Fibroblast of lung (primary cell): ENCODE data around the gene CCL17. TPM values are rescaled to one million over a fixed set of nuclear protein-coding genes. Genes with fewer than 3 reads are reported as not detected.

Experiments used
- DNase-seq, 2 donors: peaks; one replicate each; pipeline versions ENCODE4 v3.0.0 to v3.0.0-alpha.2; 2010; ENCODE audit warnings: low read depth in 2 of 2
- H2AFZ ChIP-seq: 2 replicates; pipeline ENCODE4 v1.5.1; 2012; ENCODE audit warnings: low read length, control low read depth, inconsistent platforms
- H3K27ac ChIP-seq: 2 replicates; pipeline ENCODE4 v1.5.1; 2011; ENCODE audit warnings: low read length, control low read depth; ENCODE audit not compliant: insufficient read depth
- H3K27me3 ChIP-seq: 2 replicates; pipeline ENCODE4 v1.5.1; 2011; ENCODE audit warnings: mild to moderate bottlenecking, low read length; ENCODE audit not compliant: control insufficient read depth, insufficient read depth
- H3K36me3 ChIP-seq: 2 replicates; pipeline ENCODE4 v1.5.1; 2011; ENCODE audit warnings: low read length; ENCODE audit not compliant: control insufficient read depth, insufficient read depth
- H3K4me1 ChIP-seq: 2 replicates; pipeline ENCODE4 v1.5.1; 2011; ENCODE audit warnings: low read length; ENCODE audit not compliant: control insufficient read depth, insufficient read depth; ENCODE audit errors: extremely low read depth
- H3K4me2 ChIP-seq: 2 replicates; pipeline ENCODE4 v1.5.1; 2011; ENCODE audit warnings: low read length, control low read depth; ENCODE audit not compliant: insufficient read depth; ENCODE audit errors: extremely low read depth
- H3K4me3 ChIP-seq, 4 experiments: fragments of 200-600 bp in 1 of 4; sonication (generic) in 1 of 4; replicated peaks in 1 of 4; 2 replicates each; pipeline ENCODE4 v1.5.1; 2011 to 2016; ENCODE audit warnings: low read length in 4 of 4, low read depth in 3 of 4, mild to moderate bottlenecking in 3 of 4, control low read depth in 2 of 4, inconsistent platforms in 1 of 4, mixed read lengths in 1 of 4; ENCODE audit not compliant: insufficient read depth in 1 of 4; ENCODE audit errors: control extremely low read depth in 1 of 4
- H3K79me2 ChIP-seq: 2 replicates; pipeline ENCODE4 v1.5.1; 2012; ENCODE audit warnings: mild to moderate bottlenecking, low read length, inconsistent platforms; ENCODE audit not compliant: control insufficient read depth, insufficient read depth
- H3K9ac ChIP-seq: 2 replicates; pipeline ENCODE4 v1.5.1; 2011; ENCODE audit warnings: mild to moderate bottlenecking, low read length, control low read depth; ENCODE audit not compliant: insufficient read depth
- H3K9me3 ChIP-seq: 2 replicates; pipeline ENCODE4 v1.5.1; 2012; ENCODE audit warnings: low read depth, low read length; ENCODE audit not compliant: control insufficient read depth, insufficient read depth
- H4K20me1 ChIP-seq: 2 replicates; pipeline ENCODE4 v1.5.1; 2011; ENCODE audit warnings: low read length; ENCODE audit not compliant: control insufficient read depth, insufficient read depth; ENCODE audit errors: extremely low read depth
- CTCF ChIP-seq, 2 donors: IDR thresholded peaks in 1 of 2; conservative IDR thresholded peaks in 1 of 2; 1 replicate in 1 of 2; 2 replicates in 1 of 2; pipeline ENCODE4 v1.5.1; 2011 to 2012; ENCODE audit warnings: low read length in 2 of 2, control low read depth in 1 of 2, inconsistent platforms in 1 of 2, low read depth in 1 of 2, mild to moderate bottlenecking in 1 of 2
- EZH2 ChIP-seq: IDR thresholded peaks from 2 replicates; pipeline ENCODE4 v1.5.1; 2012; ENCODE audit warnings: low read length, control low read depth, mild to moderate bottlenecking; ENCODE audit errors: missing control alignments
- polyA plus RNA-seq, 2 donors: library from polyadenylated mRNA; depleted of rRNA in 1 of 2; stranded (reverse) in 1 of 2; unstranded in 1 of 2; fragments of >200 nt; gene quantifications; 2 replicates each; pipeline ENCODE4 v1.2.1, GENCODE V29; 2011 to 2012; ENCODE audit warnings: missing spikeins in 1 of 2
- total RNA-seq: library from RNA; depleted of rRNA; stranded (reverse); fragments of >200 nt; gene quantifications from 2 replicates; pipeline ENCODE4 v1.2.1, GENCODE V29; 2014

The CCL17 gene
- total and polyA plus RNA-seq, 2 donors (not counting 1 experiment from before 2014, with no cell fraction given) = not detected

- peak overlapping the region; percentile 97 for H3K4me2 ChIP-seq
- TF ChIP-seq EZH2 = no peak
- TF ChIP-seq CTCF (conservative IDR thresholded peaks at IDR 0.05 in 1 of 2, IDR thresholded peaks at IDR 0.05 in 1 of 2; ENCODE audit: low read depth in 1 of 2, low read length in 2 of 2) = no peak
- peak overlapping the region; percentile 81 for H3K9ac ChIP-seq
- DNase-seq = peak in 1 of 2 donors; percentile 11
- peaks cover 24% of the 10 kb centered on the region for H3K79me2 ChIP-seq
- peak overlapping the region; percentile 74 to 93 (median 84) for H3K4me3 ChIP-seq
- H3K27ac ChIP-seq = peak overlapping the region; percentile 76
- no peaks in the 10 kb centered on the region for H3K27me3 ChIP-seq
- peaks cover 5% of the 10 kb centered on the region for H3K36me3 ChIP-seq
- no peaks in the 10 kb centered on the region for H4K20me1 ChIP-seq
- no peaks in the 10 kb centered on the region for H3K9me3 ChIP-seq
- no peaks in the 10 kb centered on the region for H3K4me1 ChIP-seq
- H2AFZ ChIP-seq = no peak overlapping the region
These were observed 58.4 kb downstream of the CCL17 start for GRCh38 chr16:57462978-57463362.

- no peak for DNase-seq
- TF ChIP-seq EZH2 = no peak
- TF ChIP-seq CTCF (conservative IDR thresholded peaks at IDR 0.05 in 1 of 2, IDR thresholded peaks at IDR 0.05 in 1 of 2; ENCODE audit: low read depth in 1 of 2, low read length in 2 of 2) = no peak
- no peak overlapping the region for H3K4me2 ChIP-seq
- H3K9ac ChIP-seq = no peak overlapping the region
- no peaks in the 10 kb centered on the region for H3K9me3 ChIP-seq
- H3K79me2 ChIP-seq = peaks cover 24% of the 10 kb centered on the region
- H4K20me1 ChIP-seq = no peaks in the 10 kb centered on the region
- no peak overlapping the region for H2AFZ ChIP-seq
- H3K4me1 ChIP-seq = no peaks in the 10 kb centered on the region
- H3K27ac ChIP-seq = no peak overlapping the region
- H3K27me3 ChIP-seq = no peaks in the 10 kb centered on the region
- no peak overlapping the region for H3K4me3 ChIP-seq
- H3K36me3 ChIP-seq = peaks cover 9% of the 10 kb centered on the region
These were observed 60.0 kb downstream of the CCL17 start for GRCh38 chr16:57464523-57464922.

Other genes with a start within 250 kb of the CCL17 start
- gene PSME3IP1, start 218.7 kb upstream of the CCL17 start, total RNA-seq = 55.5 and 58.3 TPM in 2 replicates
- gene PSME3IP1, start 218.7 kb upstream of the CCL17 start, polyA plus RNA-seq = 64.6 and 77.0 TPM in 2 replicates
- gene RSPRY1, start 218.4 kb upstream of the CCL17 start, total RNA-seq = 33.4 and 51.9 TPM in 2 replicates
- 36.4 and 36.5 TPM in 2 replicates for gene RSPRY1, start 218.4 kb upstream of the CCL17 start, polyA plus RNA-seq
- gene ARL2BP, start 159.5 kb upstream of the CCL17 start, total RNA-seq = 53.2 and 65.7 TPM in 2 replicates
- gene ARL2BP, start 159.5 kb upstream of the CCL17 start, polyA plus RNA-seq = 149 and 173 TPM in 2 replicates
- not detected in 2 replicates for gene PLLP, start 120.1 kb upstream of the CCL17 start, total RNA-seq
- gene PLLP, start 120.1 kb upstream of the CCL17 start, polyA plus RNA-seq = 0.02 and 0.05 TPM in 2 replicates
- gene CCL22, start 46.0 kb upstream of the CCL17 start, total RNA-seq = not detected in 2 replicates
- not detected in 2 replicates for gene CCL22, start 46.0 kb upstream of the CCL17 start, polyA plus RNA-seq
- gene CX3CL1, start 32.3 kb upstream of the CCL17 start, total RNA-seq = under 0.01 TPM in 1 of 2 replicates, not detected in the other
- gene CX3CL1, start 32.3 kb upstream of the CCL17 start, polyA plus RNA-seq = 0.46 TPM in 1 of 2 replicates, not detected in the other
- 38.3 and 39.5 TPM in 2 replicates for gene CIAPIN1, start 42.6 kb downstream of the CCL17 start, total RNA-seq
- gene CIAPIN1, start 42.6 kb downstream of the CCL17 start, polyA plus RNA-seq = 40.2 and 47.0 TPM in 2 replicates
- gene COQ9, start 42.7 kb downstream of the CCL17 start, total RNA-seq = 36.2 and 51.2 TPM in 2 replicates
- 44.4 and 62.2 TPM in 2 replicates for gene COQ9, start 42.7 kb downstream of the CCL17 start, polyA plus RNA-seq
- 105 and 106 TPM in 2 replicates for gene POLR2C, start 57.9 kb downstream of the CCL17 start, total RNA-seq
- 84.0 and 98.2 TPM in 2 replicates for gene POLR2C, start 57.9 kb downstream of the CCL17 start, polyA plus RNA-seq
- 12.3 and 12.6 TPM in 2 replicates for gene DOK4, start 81.7 kb downstream of the CCL17 start, total RNA-seq
- 11.6 and 15.0 TPM in 2 replicates for gene DOK4, start 81.7 kb downstream of the CCL17 start, polyA plus RNA-seq
- gene CCDC102A, start 131.8 kb downstream of the CCL17 start, total RNA-seq = 13.6 and 16.7 TPM in 2 replicates
- 4.4 and 7.1 TPM in 2 replicates for gene CCDC102A, start 131.8 kb downstream of the CCL17 start, polyA plus RNA-seq
- gene ADGRG5, start 137.9 kb downstream of the CCL17 start, total RNA-seq = not detected in 2 replicates
- gene ADGRG5, start 137.9 kb downstream of the CCL17 start, polyA plus RNA-seq = not detected in 2 replicates
- 0.51 and 1.8 TPM in 2 replicates for gene ADGRG1, start 223.9 kb downstream of the CCL17 start, total RNA-seq
- gene ADGRG1, start 223.9 kb downstream of the CCL17 start, polyA plus RNA-seq = 1.6 and 7.2 TPM in 2 replicates